Measurements from ENCODE around the gene NR0B1. TPM values are rescaled to one million over a fixed set of nuclear protein-coding genes. Genes with fewer than 3 reads are reported as not detected.

The NR0B1 gene
- total RNA-seq, 1 experiment from 2014 or later: not detected

DNA sequence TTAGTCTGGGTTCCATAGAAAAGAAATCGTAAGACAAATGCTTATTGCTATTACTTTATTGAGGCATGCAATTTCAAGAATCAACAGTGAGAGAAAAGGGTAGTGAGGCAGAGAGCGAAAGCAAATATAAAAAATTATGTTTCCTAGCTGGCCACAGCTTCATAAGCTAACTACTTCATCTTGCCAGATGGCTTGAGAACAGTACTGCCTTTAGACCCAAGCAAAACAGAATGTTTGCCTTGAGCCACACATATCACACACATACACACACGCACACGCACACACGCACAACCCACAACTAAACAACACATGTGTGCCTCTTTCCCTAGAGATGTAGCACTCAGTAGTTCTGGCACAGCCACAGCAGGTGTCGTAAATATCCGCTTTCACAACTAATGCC lies 31.6 kb upstream of the NR0B1 start:
- no peak for DNase-seq
- ATAC-seq: no peak
- H3K79me2 ChIP-seq (ENCODE audit: low read length): no peaks in the 10 kb centered on the region
- H4K20me1 ChIP-seq (ENCODE audit: low read length): no peaks in the 10 kb centered on the region
- H3K27me3 ChIP-seq (ENCODE audit: low read length): 0 out of 2 replicates have a peak, but pooled peaks cover 12% of the 10 kb centered on the region
- no peak overlapping the region for H3K4me3 ChIP-seq (ENCODE audit: low read length)
- H3K9me3 ChIP-seq (ENCODE audit: low read length): no peaks in the 10 kb centered on the region
- intact Hi-C loops (cut with micrococcal nuclease): no loop called here
- H3K9ac ChIP-seq (ENCODE audit: low read length): no peak overlapping the region
- no peak overlapping the region for H2AFZ ChIP-seq (ENCODE audit: low read length)
- ChIA-PET CTCF (no interaction called here), POLR2A (ENCODE audit: unreplicated experiment) (no interaction called here)
- H3K4me2 ChIP-seq (ENCODE audit: low read length): no peak overlapping the region
- BruUV-seq (replicated peaks): no TSS peak
- TF ChIP-seq EZH2phosphoT487 (IDR thresholded peaks at IDR 0.05; ENCODE audit: borderline replicate concordance, low read length) (no peak), CTCF (conservative IDR thresholded peaks at IDR 0.05; ENCODE audit: low read depth, low read length) (no peak), EZH2 (IDR thresholded peaks at IDR 0.05; ENCODE audit: low read length, unreplicated experiment) (no peak)
- no peak overlapping the region for H3K27ac ChIP-seq (ENCODE audit: low read length)
- H3K4me1 ChIP-seq (ENCODE audit: insufficient read depth, low read length): no peaks in the 10 kb centered on the region
- no peaks in the 10 kb centered on the region for H3K36me3 ChIP-seq (ENCODE audit: low read depth, low read length)
- no peaks in the 10 kb centered on the region for H3F3A ChIP-seq (ENCODE audit: low read length, unreplicated experiment)
- no peaks in the 10 kb centered on the region for H3K9me2 ChIP-seq (replicated peaks; ENCODE audit: low read length)

GRCh38 chrX:30327762-30328161 lies 18.6 kb upstream of the NR0B1 start:
- Histone ChIP-seq H3K9me2 (replicated peaks; ENCODE audit: low read length) (no peaks in the 10 kb centered on the region), H3K27ac (ENCODE audit: low read length) (no peak overlapping the region), H4K20me1 (ENCODE audit: low read length) (no peaks in the 10 kb centered on the region), H3K9ac (ENCODE audit: low read length) (no peak overlapping the region), H3K4me3 (ENCODE audit: low read length) (no peak overlapping the region), H3K4me2 (ENCODE audit: low read length) (no peak overlapping the region), H3K36me3 (ENCODE audit: low read depth, low read length) (no peaks in the 10 kb centered on the region), H3K79me2 (ENCODE audit: low read length) (no peaks in the 10 kb centered on the region), H3F3A (ENCODE audit: low read length, unreplicated experiment) (no peaks in the 10 kb centered on the region), H2AFZ (ENCODE audit: low read length) (no peak overlapping the region), H3K27me3 (ENCODE audit: low read length) (peaks cover 14% of the 10 kb centered on the region), H3K9me3 (ENCODE audit: low read length) (no peaks in the 10 kb centered on the region), H3K4me1 (ENCODE audit: insufficient read depth, low read length) (no peaks in the 10 kb centered on the region)
- no TSS peak for BruUV-seq (replicated peaks)
- ChIA-PET CTCF (no interaction called here), POLR2A (ENCODE audit: unreplicated experiment) (no interaction called here)
- DNase-seq (no peak), ATAC-seq (no peak)
- intact Hi-C loops (cut with micrococcal nuclease): no loop called here
- TF ChIP-seq CTCF (conservative IDR thresholded peaks at IDR 0.05; ENCODE audit: low read depth, low read length) (0 out of 2 replicates have a peak, but pooled peaks have one; percentile 14), EZH2 (IDR thresholded peaks at IDR 0.05; ENCODE audit: low read length, unreplicated experiment) (no peak)

DNA sequence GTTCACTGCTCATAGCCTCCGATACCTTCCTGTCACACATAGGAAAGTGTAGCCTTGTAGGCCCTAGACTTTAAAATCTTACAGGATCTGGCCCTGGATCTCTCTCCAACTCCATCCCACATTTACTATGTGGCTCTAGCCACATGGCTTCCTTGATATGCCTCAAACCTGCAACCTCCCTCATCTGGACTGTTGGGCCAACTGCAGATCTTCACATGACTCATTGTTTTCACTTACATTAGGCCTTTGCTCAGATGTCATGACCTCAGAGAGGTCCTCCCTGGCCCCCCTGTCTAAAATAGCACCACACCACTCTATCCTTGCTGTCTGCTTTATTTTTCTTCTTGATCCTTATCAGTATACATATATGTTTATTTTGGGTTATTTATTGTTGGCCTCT lies 8.1 kb upstream of the NR0B1 start:
- Histone ChIP-seq H4K20me1 (ENCODE audit: low read length) (no peaks in the 10 kb centered on the region), H2AFZ (ENCODE audit: low read length) (no peak overlapping the region), H3K9ac (ENCODE audit: low read length) (no peak overlapping the region), H3K27ac (ENCODE audit: low read length) (no peak overlapping the region), H3F3A (ENCODE audit: low read length, unreplicated experiment) (no peaks in the 10 kb centered on the region), H3K9me3 (ENCODE audit: low read length) (no peaks in the 10 kb centered on the region), H3K4me2 (ENCODE audit: low read length) (no peak overlapping the region), H3K36me3 (ENCODE audit: low read depth, low read length) (no peaks in the 10 kb centered on the region), H3K4me3 (ENCODE audit: low read length) (no peak overlapping the region), H3K27me3 (ENCODE audit: low read length) (no peaks in the 10 kb centered on the region), H3K9me2 (replicated peaks; ENCODE audit: low read length) (no peaks in the 10 kb centered on the region), H3K4me1 (ENCODE audit: insufficient read depth, low read length) (no peaks in the 10 kb centered on the region), H3K79me2 (ENCODE audit: low read length) (no peaks in the 10 kb centered on the region)
- intact Hi-C loops (cut with micrococcal nuclease): no loop called here
- TF ChIP-seq CTCF (conservative IDR thresholded peaks at IDR 0.05; ENCODE audit: low read depth, low read length) (no peak), EZH2 (IDR thresholded peaks at IDR 0.05; ENCODE audit: low read length, unreplicated experiment) (no peak), EZH2phosphoT487 (IDR thresholded peaks at IDR 0.05; ENCODE audit: borderline replicate concordance, low read length) (no peak)
- no TSS peak for BruUV-seq (replicated peaks)
- ChIA-PET POLR2A (ENCODE audit: unreplicated experiment) (no interaction called here), CTCF (interaction anchor here (0.6 kb wide), 1 partner anchor 71 kb away, joined by 4 read pairs; no protein-coding TSS in a partner anchor)
- ATAC-seq (no peak), DNase-seq (no peak)
